ENCODE data around the gene PDE4D.

Gene PDE4D

GRCh38 chr5:59102437-59102836, 791.1 kb downstream of the PDE4D start:
- no peak for DNase-seq (ENCODE audit: low read depth)

- no peak for DNase-seq (ENCODE audit: low read depth)
Observed at GRCh38 chr5:59100875-59101274, 792.7 kb downstream of the PDE4D start.

GRCh38 chr5:59099995-59100345, 793.6 kb downstream of the PDE4D start:
- no peak for DNase-seq (ENCODE audit: low read depth)

GRCh38 chr5:59099270-59099994, 794.1 kb downstream of the PDE4D start:
- DNase-seq (ENCODE audit: low read depth): no peak

GRCh38 chr5:59098743-59099142, 794.8 kb downstream of the PDE4D start:
- no peak for DNase-seq (ENCODE audit: low read depth)

- DNase-seq (ENCODE audit: low read depth): no peak
Observed at GRCh38 chr5:59097712-59098111, 795.8 kb downstream of the PDE4D start.

- no peak for DNase-seq (ENCODE audit: low read depth)
Observed at GRCh38 chr5:59097116-59097515, 796.4 kb downstream of the PDE4D start.

GRCh38 chr5:59095480-59095879, 798.0 kb downstream of the PDE4D start:
- no peak for DNase-seq (ENCODE audit: low read depth)

GRCh38 chr5:59094864-59095263, 798.7 kb downstream of the PDE4D start:
- DNase-seq (ENCODE audit: low read depth): no peak

GRCh38 chr5:59093329-59093728, 800.2 kb downstream of the PDE4D start:
- DNase-seq (ENCODE audit: low read depth): no peak

GRCh38 chr5:59092758-59093157, 800.8 kb downstream of the PDE4D start:
- no peak for DNase-seq (ENCODE audit: low read depth)

- DNase-seq (ENCODE audit: low read depth): no peak
Observed at GRCh38 chr5:59091965-59092364, 801.6 kb downstream of the PDE4D start.

GRCh38 chr5:59090323-59090722, 803.2 kb downstream of the PDE4D start:
- no peak for DNase-seq (ENCODE audit: low read depth)

- no peak for DNase-seq (ENCODE audit: low read depth)
Observed at GRCh38 chr5:59089767-59090166, 803.8 kb downstream of the PDE4D start.

GRCh38 chr5:59088546-59088945, 805.0 kb downstream of the PDE4D start:
- DNase-seq (ENCODE audit: low read depth): no peak

GRCh38 chr5:59086024-59086423, 807.5 kb downstream of the PDE4D start:
- no peak for DNase-seq (ENCODE audit: low read depth)

GRCh38 chr5:59081693-59082092, 811.8 kb downstream of the PDE4D start:
- DNase-seq (ENCODE audit: low read depth): no peak

- DNase-seq (ENCODE audit: low read depth): no peak
Observed at GRCh38 chr5:59079622-59080620, 813.6 kb downstream of the PDE4D start.

GRCh38 chr5:59071755-59072549, 821.6 kb downstream of the PDE4D start:
- no peak for DNase-seq (ENCODE audit: low read depth)

- no peak for DNase-seq (ENCODE audit: low read depth)
Observed at GRCh38 chr5:59069438-59070079, 824.0 kb downstream of the PDE4D start.

GRCh38 chr5:59067956-59068656, 825.4 kb downstream of the PDE4D start:
- no peak for DNase-seq (ENCODE audit: low read depth)

Measured in activated T-helper 9 cell treated with anti-CD3 and anti-CD28 coated beads, Interleukin-2, amount 50 U/mL, for 16 hours (primary cell).